HG03108 (cell line): Measurements from ENCODE around the gene TP53AIP1.

ENCODE experiments used
- ATAC-seq: cut with Tn5 transposase; IDR thresholded peaks from one replicate; pipeline ENCODE4 v1.9.1; 2021; ENCODE audit warnings: moderate library complexity; ENCODE audit not compliant: unreplicated experiment

Gene TP53AIP1

DNA sequence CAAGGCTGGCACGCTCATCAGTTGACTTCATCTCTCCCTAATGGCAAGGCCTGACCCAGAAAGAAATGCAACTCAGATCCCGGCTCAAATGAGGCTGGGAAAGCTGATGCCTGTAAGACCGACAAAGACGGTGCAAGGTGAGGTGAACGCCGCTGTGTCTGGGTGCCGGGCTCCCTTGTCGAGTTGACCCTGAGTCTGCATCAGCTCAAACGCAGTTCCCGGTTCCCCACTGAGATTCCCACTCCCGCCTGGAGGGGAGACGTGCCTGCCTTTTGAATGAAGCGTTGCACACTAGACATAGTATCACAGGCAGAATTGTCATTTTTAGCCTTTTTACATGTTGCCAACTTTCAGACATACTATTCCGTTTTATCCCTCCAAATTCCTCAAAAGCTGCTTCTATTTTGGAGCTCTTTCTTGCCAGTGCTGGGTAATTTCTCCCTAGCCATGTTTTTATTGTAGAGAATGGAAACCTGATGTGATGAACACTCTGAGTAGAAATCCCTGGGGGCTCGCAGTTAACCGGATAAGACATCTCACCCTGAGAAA, 831 bp upstream of the TP53AIP1 start:
- ATAC-seq: no peak

GRCh38 chr11:128942272-128942612, 429 bp downstream of the TP53AIP1 start:
- no peak for ATAC-seq

DNA sequence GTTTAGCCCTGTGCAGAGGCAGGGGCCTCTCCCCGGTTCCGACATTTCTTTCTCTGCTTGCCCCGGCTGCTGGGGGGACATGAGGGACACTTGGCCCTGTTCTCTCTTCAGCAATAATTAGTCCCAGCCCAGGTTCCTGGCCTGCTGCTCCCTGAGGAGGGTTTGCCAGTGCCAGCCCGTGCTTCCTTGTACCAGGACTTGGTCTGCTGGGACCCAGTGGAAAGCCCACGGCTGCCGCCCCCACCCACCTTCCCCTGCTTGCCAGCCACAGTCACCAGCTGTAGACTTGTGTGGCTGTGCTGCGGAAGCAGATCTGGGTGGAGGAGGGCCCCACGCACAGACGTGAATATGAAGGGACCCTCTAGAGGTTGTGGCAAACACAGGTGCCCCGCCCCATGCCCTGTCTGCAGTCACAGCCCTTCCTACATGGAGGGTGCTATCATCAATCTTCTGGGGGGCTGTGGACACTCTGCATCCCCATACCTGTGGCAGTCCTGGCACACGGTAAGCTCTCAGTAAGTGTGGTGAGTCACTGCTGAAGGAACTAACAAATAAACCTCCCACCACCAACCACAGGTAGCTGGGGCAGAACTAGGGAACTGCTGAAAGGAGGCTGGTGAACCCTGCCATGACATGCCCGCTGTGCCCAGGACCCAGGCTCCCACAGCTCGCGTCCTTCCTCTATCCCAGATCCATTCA, 949 bp downstream of the TP53AIP1 start:
- no peak for ATAC-seq

GRCh38 chr11:128941110-128941509, 1.6 kb downstream of the TP53AIP1 start:
- ATAC-seq: no peak

DNA sequence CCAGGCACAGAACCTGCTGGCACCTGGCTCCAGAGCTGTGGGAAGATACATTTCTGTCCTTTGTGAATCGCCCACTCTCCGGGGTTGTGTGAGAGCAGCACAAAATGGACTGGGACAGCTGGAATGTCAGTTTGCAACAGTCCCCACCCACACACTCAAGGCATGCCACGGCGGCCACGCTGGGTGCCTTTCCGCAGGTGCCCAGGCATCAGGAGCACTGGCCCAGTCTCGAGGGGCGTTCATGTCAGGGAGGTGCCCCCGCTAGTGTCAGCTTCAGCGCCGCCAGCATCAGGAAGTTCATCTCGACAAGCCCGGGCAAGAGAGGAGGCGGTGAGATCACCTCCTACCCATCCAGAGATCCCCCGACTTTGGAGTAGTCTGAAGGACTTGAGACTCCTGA, 2.1 kb downstream of the TP53AIP1 start:
- ATAC-seq: no peak

DNA sequence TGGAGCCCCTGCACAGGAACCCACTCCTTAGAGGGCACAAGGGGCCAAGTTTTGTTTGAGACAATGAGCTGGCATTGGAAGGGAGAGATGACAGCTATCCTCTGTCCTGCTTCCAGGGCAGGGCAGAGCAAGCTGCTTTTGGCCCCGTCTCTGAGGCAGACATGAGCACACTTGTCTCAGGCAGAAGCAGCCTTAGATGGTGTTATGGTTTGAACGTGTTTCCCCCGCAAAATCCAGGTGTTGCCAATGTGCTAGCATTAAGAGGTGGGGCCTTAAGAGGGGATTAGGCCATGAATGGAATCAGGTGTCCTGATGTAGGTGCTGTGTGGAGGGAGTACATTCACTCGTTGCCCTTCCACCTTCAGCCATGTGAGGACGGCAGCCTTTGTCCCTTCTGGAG, 2.5 kb downstream of the TP53AIP1 start:
- ATAC-seq: no peak

DNA sequence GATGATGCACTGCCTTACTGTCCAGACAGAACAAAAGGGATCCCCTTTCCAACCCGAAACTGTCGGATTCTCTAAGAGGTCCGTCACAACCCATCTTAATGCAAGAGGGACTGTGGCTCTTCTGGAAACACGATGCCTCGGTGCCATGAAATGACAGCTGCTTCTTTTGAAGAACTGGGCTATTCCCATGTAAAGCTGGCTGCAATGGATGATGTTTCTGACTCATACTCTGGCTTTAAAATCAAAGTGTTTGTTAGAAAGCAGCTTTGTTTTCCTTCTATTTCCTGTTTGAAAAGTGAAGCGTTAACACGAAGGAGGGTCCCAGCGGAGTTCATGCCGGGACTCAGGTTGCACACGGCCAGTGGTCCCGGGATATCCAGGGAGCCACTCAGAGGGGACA, 3.1 kb downstream of the TP53AIP1 start:
- ATAC-seq: no peak

DNA sequence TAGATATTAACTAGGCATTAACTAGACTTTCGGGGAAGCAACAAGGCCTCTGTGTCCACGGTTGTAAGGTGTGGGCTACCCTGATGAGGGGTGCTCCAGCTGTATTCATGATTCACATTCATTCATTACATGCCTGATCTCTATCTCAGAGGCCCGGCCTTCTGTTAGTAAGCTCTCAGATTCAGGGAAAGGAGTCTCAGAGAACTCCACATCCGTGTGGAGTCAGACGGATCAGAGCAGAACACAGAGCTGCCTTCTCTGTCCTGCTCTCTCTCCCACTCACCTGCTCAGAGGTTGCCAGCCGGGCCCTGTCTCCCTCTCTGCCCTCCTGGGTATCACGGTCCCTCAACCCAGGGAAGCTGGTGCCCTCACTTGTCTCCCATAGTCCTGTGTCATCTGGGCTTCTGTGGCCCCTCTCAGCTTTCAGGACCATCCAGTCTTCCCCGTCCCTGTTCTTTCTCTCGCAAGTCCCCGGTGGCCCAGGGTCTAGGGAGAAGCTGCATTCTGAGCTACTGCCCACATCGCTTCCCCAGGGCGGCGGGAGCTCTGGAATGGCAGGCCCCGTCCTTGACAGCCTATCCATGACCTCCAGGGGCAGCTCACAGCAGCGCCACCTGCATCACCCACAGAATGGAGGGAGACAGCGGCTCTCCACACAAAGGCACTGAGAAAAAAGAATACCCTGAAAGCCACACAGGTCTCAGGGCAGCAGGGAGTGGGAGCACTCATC, 4.3 kb downstream of the TP53AIP1 start:
- no peak for ATAC-seq

DNA sequence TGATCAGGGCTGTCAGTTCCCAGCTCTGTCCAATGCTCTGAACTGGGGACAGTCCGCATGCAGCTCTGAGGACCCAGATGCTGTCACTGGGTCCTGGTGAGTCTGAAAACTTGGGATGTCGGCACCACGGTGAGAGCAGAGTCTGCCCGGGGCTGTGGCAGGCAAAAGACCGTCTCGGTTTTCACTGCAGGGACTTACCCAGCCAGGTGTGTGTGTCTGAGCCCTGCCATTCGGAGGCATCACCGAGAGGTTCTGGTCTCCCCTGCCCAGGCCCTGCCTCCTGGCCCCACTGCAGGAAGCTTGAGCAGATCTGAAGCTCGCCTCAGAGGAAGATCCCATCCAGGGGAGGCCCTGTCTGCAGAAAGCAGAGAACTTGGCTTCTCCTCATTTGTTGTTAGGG, 5.2 kb downstream of the TP53AIP1 start:
- no peak for ATAC-seq

DNA sequence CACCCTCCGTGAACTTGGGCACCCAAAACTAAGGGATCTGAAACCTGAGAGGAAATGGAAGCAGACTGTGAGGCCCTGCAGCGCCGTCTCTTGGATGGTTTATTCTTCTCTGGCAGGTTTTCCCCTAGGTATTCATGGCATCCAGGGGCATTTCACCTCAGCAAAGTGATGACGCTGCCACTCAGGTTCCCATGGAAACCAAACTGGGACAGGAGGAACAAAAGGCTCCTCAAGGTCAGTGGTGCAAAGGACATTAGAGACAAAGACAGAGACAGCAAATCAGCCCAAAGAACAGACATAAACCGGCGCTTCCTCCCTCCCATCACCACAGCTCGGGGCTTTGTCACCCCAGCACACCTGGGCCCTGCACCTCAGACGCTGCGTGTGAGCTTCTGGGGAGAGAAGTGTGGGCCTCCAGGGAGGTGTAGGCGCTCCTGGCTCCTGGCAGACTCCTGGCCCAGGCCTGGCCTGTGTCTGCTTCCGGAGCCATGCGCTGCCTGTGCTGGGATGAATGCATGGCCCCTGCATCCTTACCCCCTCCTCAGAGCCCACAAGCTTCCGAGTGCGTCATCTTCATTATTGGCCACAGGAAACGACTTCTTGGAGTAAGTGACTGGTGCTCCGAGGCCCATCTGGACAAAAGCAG, 5.9 kb downstream of the TP53AIP1 start:
- no peak for ATAC-seq

- ATAC-seq: no peak
Observed at GRCh38 chr11:128934926-128935325, 7.7 kb downstream of the TP53AIP1 start.

DNA sequence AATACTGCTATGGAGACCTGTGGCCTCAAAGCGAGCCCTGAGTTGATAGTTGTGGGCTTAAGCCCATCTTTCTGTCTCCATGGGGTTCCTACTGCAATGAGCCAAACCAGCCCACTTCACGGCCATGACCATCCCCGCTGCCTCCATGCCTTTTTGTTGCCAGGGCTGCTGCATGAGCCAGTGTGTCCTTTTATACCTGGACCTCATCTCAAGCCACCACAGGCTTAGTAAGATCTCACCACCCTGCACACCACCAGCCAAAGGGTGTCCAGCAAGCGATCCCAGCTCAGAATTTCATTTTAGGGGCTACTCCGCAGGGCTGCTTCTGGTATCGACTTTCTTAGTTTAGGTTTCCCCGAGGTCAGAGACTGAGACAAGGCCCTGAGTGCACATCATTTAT, 8.3 kb downstream of the TP53AIP1 start:
- no peak for ATAC-seq

DNA sequence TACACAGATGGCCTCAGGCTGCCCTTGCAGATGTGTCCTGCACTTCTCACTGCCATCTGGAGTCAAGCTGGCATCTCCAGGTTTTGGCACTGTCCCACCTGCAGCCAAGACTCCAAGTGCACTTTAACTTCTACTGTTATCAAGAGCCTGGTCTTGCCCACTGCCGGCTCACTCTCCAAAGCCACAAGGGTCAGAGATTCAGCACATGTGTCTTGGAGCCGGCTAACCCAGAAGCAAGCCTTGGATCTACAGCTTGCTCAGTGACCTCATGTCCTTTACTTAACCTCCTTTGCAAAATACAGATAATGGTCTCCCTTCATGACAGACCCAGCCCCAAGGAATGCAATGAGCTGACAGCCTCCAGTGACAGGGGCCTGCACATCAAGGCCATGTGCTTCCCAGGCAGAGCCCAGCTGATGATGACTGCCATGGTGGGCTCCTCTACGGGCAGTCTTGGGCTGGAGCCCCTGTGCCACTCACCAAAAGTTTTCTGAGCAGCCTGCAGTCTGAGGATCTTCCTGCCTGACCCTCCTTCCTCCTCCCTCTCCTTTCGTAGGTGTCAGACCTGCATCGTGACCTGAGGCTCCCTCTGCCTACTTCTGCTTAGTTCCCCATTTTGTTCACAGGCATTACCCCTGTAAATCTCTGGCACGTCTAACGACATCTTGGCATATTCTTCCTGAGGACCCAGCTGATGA, 9.0 kb downstream of the TP53AIP1 start:
- no peak for ATAC-seq

DNA sequence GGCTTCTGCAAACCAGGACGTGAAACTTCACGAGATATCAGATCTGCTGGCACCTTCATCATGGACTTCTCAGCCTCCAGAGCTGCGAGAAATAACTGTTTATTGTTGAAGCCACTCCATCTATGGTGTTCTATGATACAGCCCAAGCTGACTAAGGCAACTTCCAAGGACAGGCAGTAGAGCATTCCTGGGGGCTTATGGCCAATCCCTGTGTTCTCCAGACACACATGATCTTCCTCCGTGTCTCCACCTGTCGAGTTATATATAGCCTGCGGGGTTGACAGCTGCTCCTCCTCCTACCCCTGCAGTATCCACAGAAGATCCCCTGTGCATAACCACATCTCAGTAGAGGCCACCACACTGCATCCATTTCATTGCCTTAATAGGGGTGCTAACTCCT, 11.0 kb downstream of the TP53AIP1 start:
- no peak for ATAC-seq

GRCh38 chr11:128931066-128931465, 11.6 kb downstream of the TP53AIP1 start:
- ATAC-seq: no peak

- no peak for ATAC-seq
Observed at GRCh38 chr11:128929991-128930390, 12.7 kb downstream of the TP53AIP1 start.

- ATAC-seq: no peak
Observed at GRCh38 chr11:128929468-128929867, 13.2 kb downstream of the TP53AIP1 start.

DNA sequence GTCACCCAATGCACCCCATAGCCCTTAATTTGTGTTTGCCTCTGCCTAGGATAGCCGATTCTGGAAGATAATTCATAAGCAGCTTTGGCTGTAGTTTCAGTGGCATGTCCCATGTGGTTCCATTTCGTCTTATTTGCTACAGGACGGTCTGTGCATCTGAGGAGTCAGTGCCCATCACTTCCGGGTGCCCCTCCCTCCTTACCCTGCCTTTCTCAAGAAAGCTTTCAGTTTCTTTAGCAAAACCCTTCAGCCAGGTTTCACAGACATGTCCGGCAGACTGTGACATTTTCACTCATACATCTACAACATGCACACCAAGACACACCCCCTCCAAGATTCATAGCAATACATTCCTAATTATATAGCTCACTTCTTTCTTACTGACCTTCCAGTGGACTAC, 14.3 kb downstream of the TP53AIP1 start:
- ATAC-seq: peak; percentile 98

- no peak for ATAC-seq
Observed at GRCh38 chr11:128927683-128928336, 14.9 kb downstream of the TP53AIP1 start.

- ATAC-seq: no peak
Observed at GRCh38 chr11:128927108-128927461, 15.6 kb downstream of the TP53AIP1 start.
